ENCODE data around the gene ERAS. TPM values are rescaled to one million over a fixed set of nuclear protein-coding genes. Genes with fewer than 3 reads are reported as not detected.

Gene ERAS, protein sequence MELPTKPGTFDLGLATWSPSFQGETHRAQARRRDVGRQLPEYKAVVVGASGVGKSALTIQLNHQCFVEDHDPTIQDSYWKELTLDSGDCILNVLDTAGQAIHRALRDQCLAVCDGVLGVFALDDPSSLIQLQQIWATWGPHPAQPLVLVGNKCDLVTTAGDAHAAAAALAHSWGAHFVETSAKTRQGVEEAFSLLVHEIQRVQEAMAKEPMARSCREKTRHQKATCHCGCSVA
- 0.26 and 0.60 TPM in 2 replicates for total RNA-seq (2014; rRNA removed; shearing (Covaris generic))
- total RNA-seq (2022), result 0.30 TPM in 1 of 2 replicates, not detected in the other
- percentile 19 among the genes with signal in this experiment for Bru-seq, nascent RNA
- BruChase-seq, experiment 1, labeled RNA remaining after a 6-hour chase, result percentile 33 among the genes with signal in this experiment
- percentile 18 among the genes with signal in this experiment for BruChase-seq, experiment 2, labeled RNA remaining after a 2-hour chase
- long read RNA-seq, result 0 reads

DNA sequence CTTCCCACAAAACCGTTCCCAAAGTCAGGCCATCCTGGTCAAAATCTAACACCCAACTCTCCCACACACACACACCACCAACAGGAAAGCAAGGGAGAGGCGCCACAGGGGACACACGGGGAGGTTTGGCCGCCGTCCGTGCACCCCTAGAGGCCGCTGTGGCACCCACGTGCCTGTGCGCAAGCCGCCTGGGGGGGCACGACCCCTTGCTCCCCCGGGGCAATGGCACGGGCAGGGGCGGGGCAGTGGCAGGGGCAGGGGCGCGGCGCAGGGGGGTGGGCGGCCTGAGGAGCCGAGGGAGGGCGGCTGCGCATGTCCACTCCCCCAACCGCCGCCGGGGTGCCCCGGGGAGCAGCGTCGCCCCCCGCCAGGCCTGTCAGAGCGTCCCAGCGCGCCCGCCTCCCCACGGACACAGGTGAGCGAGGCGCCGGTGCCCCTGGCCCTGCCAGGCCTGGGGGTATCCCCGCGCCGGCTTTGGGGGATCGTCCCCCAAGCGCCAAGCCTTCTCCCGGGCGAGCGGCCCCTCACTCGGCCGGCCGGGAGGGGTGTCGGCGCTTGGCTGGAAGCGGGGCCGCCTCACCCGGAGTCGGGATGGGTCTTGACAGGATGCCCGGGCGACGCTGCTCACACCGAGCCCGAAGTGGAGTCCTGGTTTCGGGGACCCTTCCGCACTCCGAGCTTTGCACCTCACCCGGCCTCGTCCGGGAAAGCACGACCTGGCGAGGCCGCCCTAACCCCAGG is at the start of gene ERAS:
TSS of gene ERAS (plus strand) at position 379 of the 741 bp plus-strand sequence. CDS start 2,611 bp downstream, outside the sequence.
- Histone ChIP-seq H3K4me1 (ENCODE audit: insufficient read depth, low read length, poor library complexity, severe bottlenecking) (no peaks in the 10 kb centered on the region), H3K4me2 (ENCODE audit: low read length) (no peak within 1 kb of the TSS), H3K79me2 (ENCODE audit: insufficient read depth, low read depth, low read length) (no peaks in the 10 kb centered on the region), H3K9me3 (ENCODE audit: low read length) (no peaks in the 10 kb centered on the region), H3K36me3 (ENCODE audit: insufficient read depth, low read length) (peaks cover 2% of the 10 kb centered on the region; the same call in 1 of the 2 replicates), H3K9me2 (ENCODE audit: insufficient read depth, low read length) (no peaks in the 10 kb centered on the region), H2AFZ (ENCODE audit: low read length) (no peak within 1 kb of the TSS), H3K4me3 (ENCODE audit: low read depth, low read length, poor library complexity, severe bottlenecking) (no peak within 1 kb of the TSS), H3K27ac (ENCODE audit: low read depth, low read length, poor library complexity, severe bottlenecking) (no peak within 1 kb of the TSS), H4K20me1 (ENCODE audit: insufficient read depth, low read length) (no peaks in the 10 kb centered on the region)
- POLR2A ChIA-PET, result no interaction called here
- TF ChIP-seq, protein P1, sequence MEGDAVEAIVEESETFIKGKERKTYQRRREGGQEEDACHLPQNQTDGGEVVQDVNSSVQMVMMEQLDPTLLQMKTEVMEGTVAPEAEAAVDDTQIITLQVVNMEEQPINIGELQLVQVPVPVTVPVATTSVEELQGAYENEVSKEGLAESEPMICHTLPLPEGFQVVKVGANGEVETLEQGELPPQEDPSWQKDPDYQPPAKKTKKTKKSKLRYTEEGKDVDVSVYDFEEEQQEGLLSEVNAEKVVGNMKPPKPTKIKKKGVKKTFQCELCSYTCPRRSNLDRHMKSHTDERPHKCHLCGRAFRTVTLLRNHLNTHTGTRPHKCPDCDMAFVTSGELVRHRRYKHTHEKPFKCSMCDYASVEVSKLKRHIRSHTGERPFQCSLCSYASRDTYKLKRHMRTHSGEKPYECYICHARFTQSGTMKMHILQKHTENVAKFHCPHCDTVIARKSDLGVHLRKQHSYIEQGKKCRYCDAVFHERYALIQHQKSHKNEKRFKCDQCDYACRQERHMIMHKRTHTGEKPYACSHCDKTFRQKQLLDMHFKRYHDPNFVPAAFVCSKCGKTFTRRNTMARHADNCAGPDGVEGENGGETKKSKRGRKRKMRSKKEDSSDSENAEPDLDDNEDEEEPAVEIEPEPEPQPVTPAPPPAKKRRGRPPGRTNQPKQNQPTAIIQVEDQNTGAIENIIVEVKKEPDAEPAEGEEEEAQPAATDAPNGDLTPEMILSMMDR (conservative IDR thresholded peaks at IDR 0.05; ENCODE audit: low read length), result no peak
- no peak for TF ChIP-seq EZH2phosphoT487 (IDR thresholded peaks at IDR 0.05; ENCODE audit: borderline replicate concordance, low read depth, low read length)
- no TSS peak for BruUV-seq (replicated peaks)
- CTCF ChIA-PET (ENCODE audit: unreplicated experiment), result no interaction called here
- DNase-seq (ENCODE audit: low spot score), result no peak
- intact Hi-C loops (cut with micrococcal nuclease; ENCODE audit: unreplicated experiment), result no loop called here

DNA sequence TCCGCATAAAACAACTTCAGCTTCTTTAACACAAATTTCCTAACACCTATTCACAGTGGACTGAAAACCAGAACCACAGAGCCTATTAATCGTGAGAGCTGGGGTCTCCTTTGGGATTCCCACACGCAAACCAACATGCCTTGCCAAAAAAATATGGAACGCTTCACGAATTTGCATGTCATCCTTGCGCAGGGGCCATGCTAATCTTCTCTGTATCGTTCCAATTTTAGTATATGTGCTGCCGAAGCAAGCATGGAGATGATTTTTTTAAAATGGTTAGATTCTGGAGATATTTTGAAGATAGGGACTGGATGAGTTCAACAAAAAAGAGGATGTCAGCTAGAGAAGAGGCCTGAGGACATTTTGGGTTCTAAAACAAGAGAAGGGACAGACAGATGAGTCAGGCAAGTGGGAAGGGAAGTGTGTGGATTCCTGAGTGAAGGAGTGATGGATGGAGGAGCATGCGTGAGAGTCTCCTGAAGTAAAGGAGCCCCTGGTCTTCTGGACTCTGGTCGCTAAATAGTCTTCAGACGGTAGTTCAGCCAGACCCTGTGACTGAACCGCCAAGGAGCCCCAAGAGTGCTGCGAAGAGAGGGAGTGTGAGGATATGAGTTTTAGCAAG is 49.4 kb upstream of the ERAS start:
- Histone ChIP-seq H3K9me2 (ENCODE audit: insufficient read depth, low read length) (no peaks in the 10 kb centered on the region), H3K79me2 (ENCODE audit: insufficient read depth, low read depth, low read length) (no peaks in the 10 kb centered on the region), H4K20me1 (ENCODE audit: insufficient read depth, low read length) (no peaks in the 10 kb centered on the region), H3K4me3 (ENCODE audit: low read depth, low read length, poor library complexity, severe bottlenecking) (no peak overlapping the region), H2AFZ (ENCODE audit: low read length) (no peak overlapping the region), H3K9me3 (ENCODE audit: low read length) (no peaks in the 10 kb centered on the region), H3K27ac (ENCODE audit: low read depth, low read length, poor library complexity, severe bottlenecking) (no peak overlapping the region), H3K4me2 (ENCODE audit: low read length) (no peak overlapping the region), H3K4me1 (ENCODE audit: insufficient read depth, low read length, poor library complexity, severe bottlenecking) (no peaks in the 10 kb centered on the region), H3K36me3 (ENCODE audit: insufficient read depth, low read length) (no peaks in the 10 kb centered on the region)
- no TSS peak for BruUV-seq (replicated peaks)
- ChIA-PET CTCF (ENCODE audit: unreplicated experiment) (no interaction called here), POLR2A (interaction anchor here (0.6 to 1.0 kb wide), 2 partner anchors 25 to 239 kb away, joined by 4 read pairs; partner anchors contain the start of gene HDAC6)
- no peak for DNase-seq (ENCODE audit: low spot score)
- intact Hi-C loops (cut with micrococcal nuclease; ENCODE audit: unreplicated experiment), result no loop called here
- TF ChIP-seq, protein P1 (conservative IDR thresholded peaks at IDR 0.05; ENCODE audit: low read length), result no peak
- TF ChIP-seq EZH2phosphoT487 (IDR thresholded peaks at IDR 0.05; ENCODE audit: borderline replicate concordance, low read depth, low read length), result no peak
